Epithelial cell of proximal tubule (primary cell): ENCODE measurements around the gene MMD2. TPM values are rescaled to one million over a fixed set of nuclear protein-coding genes. Genes with fewer than 3 reads are reported as not detected.

Source experiments
- DNase-seq: peaks from one replicate; pipeline ENCODE4 v3.0.0-alpha.2; 2011; ENCODE audit warnings: low read depth
- H3K4me3 ChIP-seq: 2 replicates; pipeline ENCODE4 v1.5.1; 2011; ENCODE audit warnings: low read depth, mild to moderate bottlenecking, low read length
- total RNA-seq: library from RNA; depleted of rRNA; stranded (reverse); fragments of >200 nt; gene quantifications from 2 replicates; pipeline ENCODE4 v1.2.3, GENCODE V29; 2015
- TF ChIP-seq, protein P1 (sequence below): conservative IDR thresholded peaks from 2 replicates; pipeline ENCODE4 v1.5.1; 2012; ENCODE audit warnings: low read depth, mild to moderate bottlenecking, low read length

Gene MMD2
- total RNA-seq, 1 donor from 2014 or later = not detected

DNA sequence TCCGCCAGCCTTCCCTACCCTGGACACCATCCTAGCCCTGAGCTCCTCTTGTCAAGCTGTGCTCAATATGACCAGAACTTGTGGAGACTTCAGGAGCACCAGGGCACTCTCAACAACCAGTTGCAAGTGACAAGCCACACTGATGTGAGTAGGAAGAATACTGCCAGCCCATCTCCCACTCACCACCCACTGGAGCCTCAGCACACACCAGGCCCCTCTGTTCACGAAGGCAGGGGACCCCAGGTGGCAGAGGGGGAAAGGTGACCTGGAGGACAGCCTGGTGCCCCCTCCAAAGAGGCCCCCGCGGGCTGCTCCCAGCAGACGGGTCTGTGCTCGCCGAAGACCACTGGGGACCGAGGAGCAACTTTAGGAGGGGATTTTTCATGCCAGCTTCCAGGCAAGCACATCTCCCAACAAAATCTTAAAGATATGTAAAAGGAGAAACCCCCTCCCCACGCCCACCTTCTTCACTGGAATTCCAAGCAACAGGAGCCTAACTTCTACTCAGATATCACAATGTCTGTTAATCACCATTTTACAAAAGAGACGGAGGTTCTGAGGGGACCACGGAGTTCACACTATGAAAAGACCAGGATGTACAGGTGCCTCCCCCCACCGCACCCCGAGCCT, 1.0 kb downstream of the MMD2 start:
- no peak overlapping the region for H3K4me3 ChIP-seq
- no peak for DNase-seq
- TF ChIP-seq, protein P1, sequence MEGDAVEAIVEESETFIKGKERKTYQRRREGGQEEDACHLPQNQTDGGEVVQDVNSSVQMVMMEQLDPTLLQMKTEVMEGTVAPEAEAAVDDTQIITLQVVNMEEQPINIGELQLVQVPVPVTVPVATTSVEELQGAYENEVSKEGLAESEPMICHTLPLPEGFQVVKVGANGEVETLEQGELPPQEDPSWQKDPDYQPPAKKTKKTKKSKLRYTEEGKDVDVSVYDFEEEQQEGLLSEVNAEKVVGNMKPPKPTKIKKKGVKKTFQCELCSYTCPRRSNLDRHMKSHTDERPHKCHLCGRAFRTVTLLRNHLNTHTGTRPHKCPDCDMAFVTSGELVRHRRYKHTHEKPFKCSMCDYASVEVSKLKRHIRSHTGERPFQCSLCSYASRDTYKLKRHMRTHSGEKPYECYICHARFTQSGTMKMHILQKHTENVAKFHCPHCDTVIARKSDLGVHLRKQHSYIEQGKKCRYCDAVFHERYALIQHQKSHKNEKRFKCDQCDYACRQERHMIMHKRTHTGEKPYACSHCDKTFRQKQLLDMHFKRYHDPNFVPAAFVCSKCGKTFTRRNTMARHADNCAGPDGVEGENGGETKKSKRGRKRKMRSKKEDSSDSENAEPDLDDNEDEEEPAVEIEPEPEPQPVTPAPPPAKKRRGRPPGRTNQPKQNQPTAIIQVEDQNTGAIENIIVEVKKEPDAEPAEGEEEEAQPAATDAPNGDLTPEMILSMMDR = no peak

DNA sequence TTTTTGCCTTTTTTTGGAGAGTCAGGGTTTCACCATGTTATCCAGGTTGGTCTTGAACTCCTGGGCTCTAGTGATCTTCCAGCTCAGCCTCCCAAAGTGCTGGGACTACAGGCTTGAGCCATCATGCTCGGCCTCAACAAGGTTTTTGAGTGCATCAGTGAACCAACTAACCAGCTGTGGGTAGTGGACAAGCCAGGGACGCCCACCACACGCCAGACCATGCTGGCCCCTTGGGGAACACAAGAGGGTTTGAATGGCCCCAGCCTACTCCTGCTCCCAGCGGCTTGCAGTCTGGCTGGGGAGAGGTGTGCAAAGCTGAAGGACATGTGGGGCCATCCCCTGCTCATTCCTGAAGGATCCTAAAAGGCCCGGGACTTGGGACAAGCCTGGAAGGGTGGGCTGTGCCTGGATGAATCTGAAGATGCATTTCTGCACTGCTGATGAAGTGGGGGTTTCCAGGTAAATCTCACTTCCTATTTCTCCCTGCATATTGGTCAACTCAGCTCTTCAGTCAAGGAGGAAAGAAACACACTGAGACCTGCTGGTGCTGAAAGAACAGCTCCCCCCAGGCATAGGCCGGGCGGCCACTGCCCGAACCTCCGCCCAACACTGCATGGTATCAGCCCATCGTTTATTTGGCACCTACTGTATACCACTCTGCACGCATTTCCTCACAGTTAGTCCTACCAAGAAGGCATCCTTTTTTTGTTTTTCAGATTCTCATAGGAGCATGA, 6.9 kb downstream of the MMD2 start:
- no peak for DNase-seq
- TF ChIP-seq, protein P1 = no peak
- no peak overlapping the region for H3K4me3 ChIP-seq

DNA sequence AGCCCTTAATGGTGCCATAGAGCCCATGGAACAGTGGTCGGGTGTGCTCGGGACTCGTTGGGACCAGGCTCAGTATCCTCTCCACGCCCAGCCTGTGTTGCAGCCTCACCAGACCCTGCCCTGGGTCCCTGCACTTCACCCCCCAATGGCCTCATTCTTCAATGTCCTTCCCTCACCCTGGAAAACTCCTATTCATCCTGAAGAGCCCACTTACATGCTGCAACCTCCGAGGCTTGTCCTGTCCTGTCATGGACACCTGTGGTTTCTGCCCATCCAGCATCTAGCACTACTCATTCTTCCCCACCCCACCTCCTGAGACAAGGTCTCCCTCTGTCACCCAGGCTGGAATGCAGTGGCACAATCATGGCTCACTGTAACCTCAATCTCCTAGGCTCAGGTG, 7.7 kb downstream of the MMD2 start:
- TF ChIP-seq, protein P1 = no peak
- H3K4me3 ChIP-seq = no peak overlapping the region
- no peak for DNase-seq

DNA sequence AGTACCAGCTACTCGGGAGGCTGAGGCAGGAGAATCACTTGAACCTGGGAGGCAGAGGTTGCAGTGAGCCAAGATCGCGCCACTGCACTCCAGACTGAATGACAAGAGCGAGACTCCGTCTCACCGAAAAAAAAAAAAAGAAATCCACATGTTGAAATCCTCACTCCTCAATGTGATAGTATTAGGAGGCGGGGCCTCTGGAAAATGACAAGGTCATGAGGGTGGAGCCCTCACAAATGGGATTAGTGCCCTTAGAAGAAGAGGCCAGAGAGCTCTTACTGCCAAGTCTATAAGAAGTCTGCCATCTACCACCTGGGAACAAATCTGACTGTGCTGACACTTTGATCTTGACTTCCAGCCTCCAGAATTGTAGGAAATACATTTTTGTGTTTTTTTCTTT, 10.6 kb downstream of the MMD2 start:
- DNase-seq = no peak
- H3K4me3 ChIP-seq = no peak overlapping the region
- TF ChIP-seq, protein P1 = no peak

DNA sequence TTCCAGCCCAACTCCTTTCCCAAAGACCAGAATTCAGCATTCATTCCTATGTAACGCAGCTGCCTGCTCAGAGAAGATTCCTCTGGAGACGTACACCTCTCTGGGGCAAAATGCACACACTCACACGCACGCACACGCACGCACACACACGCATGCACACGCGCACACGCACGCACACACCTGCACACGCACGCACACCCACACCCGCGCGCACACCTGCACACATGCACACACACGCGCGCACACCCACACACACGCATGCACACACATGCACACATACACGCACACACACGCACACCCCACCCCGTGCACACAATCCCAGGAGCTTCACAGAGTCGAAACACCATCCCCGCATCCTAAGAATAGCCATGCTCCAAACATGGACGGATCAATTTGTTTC, 13.0 kb downstream of the MMD2 start:
- no peak for DNase-seq
- H3K4me3 ChIP-seq = no peak overlapping the region
- TF ChIP-seq, protein P1 = no peak

DNA sequence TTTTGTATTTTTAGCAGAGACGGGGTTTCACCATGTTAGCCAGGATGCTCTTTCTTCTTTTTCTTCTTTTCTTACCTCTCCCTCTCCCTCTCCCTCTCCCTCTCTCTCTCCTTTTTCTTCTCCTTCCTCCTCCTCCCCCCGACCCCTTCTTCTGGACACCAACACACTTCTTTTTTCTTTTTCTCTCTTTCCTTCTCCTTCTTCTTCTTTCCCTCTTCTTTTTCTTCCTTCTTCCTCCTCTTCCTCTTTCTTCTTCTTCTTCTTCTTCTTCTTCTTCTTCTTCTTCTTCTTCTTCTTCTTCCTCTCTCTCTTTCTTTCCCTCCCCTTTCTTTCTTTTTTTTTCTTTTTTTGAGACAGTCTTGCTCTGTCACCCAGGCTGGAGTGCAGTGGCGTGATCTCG, 14.0 kb downstream of the MMD2 start:
- TF ChIP-seq, protein P1 = no peak
- no peak overlapping the region for H3K4me3 ChIP-seq
- no peak for DNase-seq

DNA sequence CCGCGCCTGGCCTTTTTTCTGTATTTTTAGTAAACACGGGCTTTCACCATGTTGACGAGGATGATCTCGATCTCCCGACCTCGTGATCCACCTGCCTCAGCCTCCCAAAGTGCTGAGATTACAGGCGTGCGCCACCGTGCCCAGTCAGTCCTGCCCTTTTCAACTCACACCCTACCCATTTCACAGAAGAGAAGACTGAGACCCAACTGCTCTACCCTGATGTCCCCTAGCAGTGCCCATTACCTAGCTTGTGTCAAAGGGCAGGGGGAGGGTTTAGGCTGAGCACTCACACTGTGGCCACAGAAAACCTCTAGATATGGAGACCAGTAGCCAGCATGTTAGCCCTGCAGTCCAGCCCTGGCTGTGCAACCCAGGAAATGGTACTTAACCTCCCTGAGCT, 15.7 kb downstream of the MMD2 start:
- H3K4me3 ChIP-seq = no peak overlapping the region
- TF ChIP-seq, protein P1 = no peak
- no peak for DNase-seq
